GM18505 (cell line): Measurements from ENCODE around the gene GCNA.
"Not testable (repeated sequence)": the region's sequence is repeated elsewhere in the genome, so short reads cannot be mapped to it uniquely, and the experiment has no call there.

Source experiments
- ATAC-seq: cut with Tn5 transposase; IDR thresholded peaks from one replicate; pipeline ENCODE4 v1.9.1; 2021; ENCODE audit not compliant: unreplicated experiment
- POLR2A ChIP-seq: IDR thresholded peaks from 4 replicates; pipeline ENCODE4 v1.6.1; 2011; ENCODE audit warnings: borderline replicate concordance; ENCODE audit not compliant: insufficient read depth, insufficient read length; ENCODE audit errors: extremely low read depth

GCNA gene

DNA sequence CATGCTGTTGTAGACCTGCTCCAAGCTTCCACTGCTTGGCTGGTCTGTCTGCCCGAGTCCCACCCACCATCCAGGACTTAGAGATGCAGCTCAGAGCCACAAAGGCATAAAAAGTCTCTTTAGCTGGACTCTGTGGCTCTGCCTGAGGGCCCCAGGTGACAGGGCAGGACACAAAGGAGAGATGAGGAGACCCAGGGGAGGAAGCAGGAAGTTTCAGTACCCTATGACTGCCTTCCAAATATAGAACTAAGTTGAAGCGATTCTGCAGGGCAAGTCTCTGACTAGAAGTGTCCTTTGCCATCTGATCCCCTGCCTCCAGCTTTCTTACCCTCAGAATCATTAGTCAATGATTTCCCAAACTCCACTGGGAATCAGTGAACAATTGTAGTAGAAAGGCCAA lies 51.2 kb downstream of the GCNA start:
- ATAC-seq = peak; percentile 67
- no peak for TF ChIP-seq POLR2A

DNA sequence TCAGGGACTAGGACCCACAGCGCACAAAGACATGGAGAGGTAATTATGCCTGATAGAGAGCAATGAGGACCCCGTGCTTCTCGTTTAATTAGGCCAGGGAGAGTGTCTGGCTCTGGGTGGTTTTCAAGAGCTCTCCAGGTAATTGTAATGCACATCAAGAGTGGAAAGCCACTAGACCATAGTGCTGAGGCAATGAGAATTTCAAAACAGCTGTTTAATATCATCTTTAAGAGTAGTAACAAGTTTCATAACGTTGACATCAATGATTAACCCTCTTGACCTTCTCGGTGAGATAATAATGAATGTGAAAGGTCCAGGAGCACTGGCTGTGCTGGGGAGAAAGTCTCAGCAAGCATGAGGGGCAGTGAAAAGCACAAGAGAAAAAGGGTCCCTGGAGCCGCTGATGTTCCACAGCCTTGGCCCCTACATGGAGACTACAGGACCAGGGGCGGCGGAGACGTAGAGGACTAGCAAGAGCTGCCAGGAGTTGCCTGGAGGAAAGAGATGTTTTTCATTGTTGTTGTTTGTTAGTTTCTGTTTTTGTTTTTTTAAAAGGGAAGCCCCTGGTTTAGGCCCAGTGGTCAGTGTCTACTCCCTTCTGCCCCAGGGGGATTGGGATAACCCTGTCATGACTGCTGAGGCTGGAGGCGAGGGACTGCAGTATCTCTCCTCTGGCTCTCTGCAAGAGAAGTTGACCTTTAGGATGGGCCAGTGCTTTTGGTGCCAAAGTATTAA lies 54.9 kb downstream of the GCNA start:
- ATAC-seq = no peak
- no peak for TF ChIP-seq POLR2A

- TF ChIP-seq POLR2A = no peak
- ATAC-seq = no peak
Measured at GRCh38 chrX:71634366-71634765, 56.1 kb downstream of the GCNA start.

DNA sequence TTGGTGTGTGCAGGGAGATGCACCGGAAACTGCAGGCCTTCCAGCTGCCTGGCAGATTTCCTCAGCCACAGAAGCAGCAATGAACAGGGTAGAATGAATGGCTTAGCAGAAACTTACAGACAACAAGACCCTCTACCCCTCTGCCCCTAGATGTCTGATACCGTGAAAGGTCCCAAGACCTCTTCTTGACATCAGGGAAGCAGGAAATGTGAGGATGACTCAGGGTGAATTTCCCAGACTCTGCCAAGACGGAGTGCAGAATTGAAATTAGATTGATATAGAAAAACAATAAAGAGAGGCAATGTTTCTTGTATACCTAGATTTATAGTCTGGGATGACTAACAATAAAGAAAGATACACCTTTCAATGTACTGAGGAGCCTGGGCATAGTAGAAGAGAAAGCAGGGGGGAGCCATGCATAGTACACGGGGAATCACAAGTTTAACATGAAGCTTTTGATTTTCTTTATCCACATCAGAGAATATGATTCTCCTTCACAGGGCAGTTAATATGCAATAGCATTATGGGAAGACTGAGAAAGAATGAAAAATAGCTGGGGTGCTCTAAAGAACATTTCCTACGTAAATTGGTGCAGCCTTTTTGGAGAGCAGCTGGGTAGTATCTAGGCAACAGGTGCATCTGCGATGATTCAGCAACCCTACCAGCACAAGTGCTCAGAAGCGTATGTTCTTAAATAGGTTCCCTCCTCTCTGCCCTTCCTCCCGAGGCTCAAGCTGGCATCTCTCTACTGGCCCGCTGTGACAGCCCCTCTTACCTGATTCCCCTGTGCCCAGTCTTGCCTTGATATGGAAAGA lies 58.4 kb downstream of the GCNA start:
- no peak for TF ChIP-seq POLR2A
- peak; percentile 43 for ATAC-seq

- peak; percentile 29 for ATAC-seq
- TF ChIP-seq POLR2A = no peak
Measured at GRCh38 chrX:71637253-71637618, 59.0 kb downstream of the GCNA start.

DNA sequence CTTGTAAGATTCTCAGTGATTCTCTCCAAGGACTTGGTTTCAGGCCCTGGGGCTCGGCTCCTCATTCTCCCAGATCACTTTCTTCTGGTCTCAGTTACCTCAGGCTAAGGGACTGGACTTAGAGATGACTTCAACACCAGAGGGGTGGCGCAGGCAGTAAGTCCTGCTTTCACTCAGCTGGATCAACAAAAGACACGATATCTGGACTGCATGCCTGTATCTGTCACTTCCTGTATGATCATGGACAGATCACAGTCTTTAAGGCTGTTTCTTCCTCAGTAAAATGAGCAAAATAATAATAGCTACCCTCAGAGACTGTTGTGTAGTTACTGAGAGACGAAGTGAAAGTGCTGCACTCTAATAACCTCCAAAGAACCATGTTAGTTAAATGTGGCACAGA lies 59.6 kb downstream of the GCNA start:
- ATAC-seq = no peak

GRCh38 chrX:71638409-71638808 lies 60.2 kb downstream of the GCNA start:
- no peak for ATAC-seq
- TF ChIP-seq POLR2A = no peak

More for the DNA sequence above, 59.6 kb downstream of the GCNA start:
- no peak for TF ChIP-seq POLR2A

- no peak for ATAC-seq
- no peak for TF ChIP-seq POLR2A
Measured at GRCh38 chrX:71640002-71640401, 61.8 kb downstream of the GCNA start.

GRCh38 chrX:71644406-71644805 lies 66.2 kb downstream of the GCNA start:
- not testable (repeated sequence) for ATAC-seq

DNA sequence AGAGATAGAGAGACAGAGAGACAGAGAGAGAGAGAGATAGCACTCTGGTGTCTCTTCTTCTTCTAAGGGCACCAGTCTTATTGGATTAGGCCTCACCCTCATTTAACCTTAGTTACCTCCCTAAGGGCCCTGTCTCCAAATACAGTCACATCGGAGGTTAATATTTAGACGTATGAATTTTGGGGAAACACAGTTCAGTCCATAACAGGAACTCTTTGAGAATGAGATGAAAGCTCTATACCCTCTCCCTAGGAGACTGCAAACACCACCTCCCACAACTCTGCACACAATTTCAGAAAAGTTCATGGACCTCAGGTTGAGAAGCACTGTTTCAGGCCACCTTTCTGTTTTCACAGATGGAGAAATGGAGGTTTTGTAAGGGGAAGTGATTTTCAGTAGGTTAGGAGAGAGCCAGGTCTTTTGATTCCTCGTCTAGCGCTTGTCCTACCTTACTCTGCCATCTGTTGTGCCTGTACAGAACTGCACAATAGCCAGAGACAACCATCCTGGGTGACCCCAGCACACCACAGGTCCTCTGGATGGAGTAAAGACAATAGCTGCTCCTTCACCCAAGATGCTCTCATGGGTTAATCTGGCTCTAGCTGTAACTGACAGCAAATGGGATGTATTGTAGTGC lies 72.2 kb downstream of the GCNA start:
- no peak for ATAC-seq

GRCh38 chrX:71652405-71652804 lies 74.2 kb downstream of the GCNA start:
- no peak for TF ChIP-seq POLR2A
- no peak for ATAC-seq

More for the DNA sequence above, 72.2 kb downstream of the GCNA start:
- TF ChIP-seq POLR2A = no peak

- no peak for TF ChIP-seq POLR2A
- ATAC-seq = no peak
Measured at GRCh38 chrX:71653344-71653743, 75.1 kb downstream of the GCNA start.

DNA sequence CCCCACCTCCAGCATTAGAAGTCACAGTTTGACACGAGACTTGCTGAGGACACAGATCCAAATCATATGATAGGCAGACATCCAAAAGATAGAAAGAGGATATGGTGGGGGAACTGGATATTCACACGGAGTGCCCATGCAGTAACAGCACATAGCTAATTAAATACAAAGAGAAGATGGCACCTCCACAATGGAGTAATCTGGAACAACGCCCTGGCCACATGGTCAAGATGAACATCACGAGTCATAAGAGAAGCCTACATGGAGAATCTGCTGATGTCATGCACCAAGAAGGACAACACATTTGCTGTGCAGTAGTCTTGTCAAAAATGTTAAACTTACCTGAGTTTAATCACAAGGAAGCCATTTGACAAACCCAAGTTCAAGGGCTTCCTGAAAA lies 79.0 kb downstream of the GCNA start:
- no peak for TF ChIP-seq POLR2A
- ATAC-seq = no peak

DNA sequence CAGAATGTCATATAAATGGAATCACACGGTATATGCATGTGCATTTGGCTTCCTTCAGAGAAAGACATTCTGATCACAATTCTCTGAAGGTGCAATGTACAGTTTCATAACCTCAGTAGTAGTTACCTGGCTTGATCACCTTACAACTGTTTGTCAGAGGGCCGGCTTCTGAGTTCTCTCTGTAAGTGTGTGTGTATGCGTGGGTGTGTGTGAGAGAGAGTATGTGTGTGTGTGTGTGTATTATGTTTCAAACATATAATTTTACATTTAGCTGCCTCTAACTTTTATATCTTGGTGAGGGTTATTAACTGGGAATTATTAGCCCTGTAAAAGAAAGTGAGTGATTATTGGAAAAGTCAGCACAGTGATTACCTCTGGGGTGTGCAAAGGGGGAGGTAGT lies 81.1 kb downstream of the GCNA start:
- no peak for TF ChIP-seq POLR2A
- ATAC-seq = no peak

GRCh38 chrX:71659959-71660358 lies 81.7 kb downstream of the GCNA start:
- no peak for TF ChIP-seq POLR2A
- ATAC-seq = no peak
